HG03039 (cell line): ENCODE data around the gene NLRX1.
"Not testable (repeated sequence)": the region's sequence is repeated elsewhere in the genome, so short reads cannot be mapped to it uniquely, and the experiment has no call there.

Experiments used
- ATAC-seq: cut with Tn5 transposase; IDR thresholded peaks from one replicate; pipeline ENCODE4 v1.9.1; 2021; ENCODE audit warnings: mild to moderate bottlenecking, moderate library complexity; ENCODE audit not compliant: unreplicated experiment

Gene NLRX1, protein sequence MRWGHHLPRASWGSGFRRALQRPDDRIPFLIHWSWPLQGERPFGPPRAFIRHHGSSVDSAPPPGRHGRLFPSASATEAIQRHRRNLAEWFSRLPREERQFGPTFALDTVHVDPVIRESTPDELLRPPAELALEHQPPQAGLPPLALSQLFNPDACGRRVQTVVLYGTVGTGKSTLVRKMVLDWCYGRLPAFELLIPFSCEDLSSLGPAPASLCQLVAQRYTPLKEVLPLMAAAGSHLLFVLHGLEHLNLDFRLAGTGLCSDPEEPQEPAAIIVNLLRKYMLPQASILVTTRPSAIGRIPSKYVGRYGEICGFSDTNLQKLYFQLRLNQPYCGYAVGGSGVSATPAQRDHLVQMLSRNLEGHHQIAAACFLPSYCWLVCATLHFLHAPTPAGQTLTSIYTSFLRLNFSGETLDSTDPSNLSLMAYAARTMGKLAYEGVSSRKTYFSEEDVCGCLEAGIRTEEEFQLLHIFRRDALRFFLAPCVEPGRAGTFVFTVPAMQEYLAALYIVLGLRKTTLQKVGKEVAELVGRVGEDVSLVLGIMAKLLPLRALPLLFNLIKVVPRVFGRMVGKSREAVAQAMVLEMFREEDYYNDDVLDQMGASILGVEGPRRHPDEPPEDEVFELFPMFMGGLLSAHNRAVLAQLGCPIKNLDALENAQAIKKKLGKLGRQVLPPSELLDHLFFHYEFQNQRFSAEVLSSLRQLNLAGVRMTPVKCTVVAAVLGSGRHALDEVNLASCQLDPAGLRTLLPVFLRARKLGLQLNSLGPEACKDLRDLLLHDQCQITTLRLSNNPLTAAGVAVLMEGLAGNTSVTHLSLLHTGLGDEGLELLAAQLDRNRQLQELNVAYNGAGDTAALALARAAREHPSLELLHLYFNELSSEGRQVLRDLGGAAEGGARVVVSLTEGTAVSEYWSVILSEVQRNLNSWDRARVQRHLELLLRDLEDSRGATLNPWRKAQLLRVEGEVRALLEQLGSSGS

DNA sequence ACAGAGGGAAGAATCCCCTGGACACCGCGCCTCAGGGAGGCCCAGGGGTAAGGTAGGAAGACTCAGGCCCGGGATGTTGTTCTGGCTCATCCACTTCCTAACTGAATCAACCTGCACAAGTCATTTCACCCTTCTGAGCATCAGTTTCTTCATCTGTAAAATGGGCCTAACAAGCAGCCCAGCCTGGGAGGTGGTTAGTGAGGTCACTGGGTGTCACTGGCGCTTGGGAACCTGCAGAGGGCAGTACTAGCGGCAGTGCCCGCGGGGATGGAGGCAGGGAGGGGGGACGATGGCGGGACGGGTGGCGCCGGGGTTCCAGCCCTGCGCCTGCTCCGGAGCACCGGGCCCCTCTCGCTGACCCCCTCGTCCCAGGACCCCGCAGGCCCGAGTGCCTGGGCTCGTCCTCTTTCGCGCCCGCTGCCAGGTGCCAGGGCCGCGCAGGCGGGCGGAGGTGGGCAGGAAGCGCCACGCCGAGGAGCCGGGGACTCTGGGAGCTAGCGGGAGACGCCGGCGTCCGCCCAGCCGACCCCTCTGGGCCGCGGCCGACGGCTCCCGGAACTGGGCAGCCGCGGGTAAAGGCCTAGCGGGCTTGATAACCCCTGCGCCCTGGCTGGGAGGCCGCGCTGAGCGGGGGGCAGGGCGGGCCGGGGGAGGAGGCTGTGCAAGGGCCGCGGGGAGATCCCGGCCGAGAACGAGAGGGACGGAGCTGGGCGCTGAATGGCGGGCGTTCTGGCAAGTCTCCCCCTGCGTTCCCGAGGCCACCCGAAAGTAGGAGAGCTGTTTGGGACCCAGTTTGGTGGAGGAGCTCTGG, at the start of gene NLRX1:
TSS of gene NLRX1 (plus strand) at position 255 of the 811 bp plus-strand sequence. CDS start 2,679 bp downstream, outside the sequence.
- peak; percentile 81 for ATAC-seq

DNA sequence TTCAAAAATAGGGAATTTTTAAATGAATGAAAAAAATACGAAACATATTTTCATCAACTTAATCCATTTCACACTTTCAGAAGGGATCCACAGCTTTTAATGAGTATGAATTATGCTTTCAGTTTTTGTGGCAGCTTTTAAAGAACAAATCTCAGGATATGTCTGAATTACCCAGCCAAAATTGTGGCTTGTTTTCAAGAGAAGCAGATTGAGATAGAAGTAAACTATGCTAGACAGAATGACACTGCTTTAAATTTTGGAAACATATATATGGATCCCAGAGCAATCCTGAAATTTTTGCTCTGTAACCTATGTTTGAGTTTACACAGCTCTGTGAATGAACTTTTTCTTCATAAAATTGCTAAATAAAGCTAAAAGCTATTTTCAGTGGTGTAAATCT, 49.6 kb upstream of the NLRX1 start:
- no peak for ATAC-seq

DNA sequence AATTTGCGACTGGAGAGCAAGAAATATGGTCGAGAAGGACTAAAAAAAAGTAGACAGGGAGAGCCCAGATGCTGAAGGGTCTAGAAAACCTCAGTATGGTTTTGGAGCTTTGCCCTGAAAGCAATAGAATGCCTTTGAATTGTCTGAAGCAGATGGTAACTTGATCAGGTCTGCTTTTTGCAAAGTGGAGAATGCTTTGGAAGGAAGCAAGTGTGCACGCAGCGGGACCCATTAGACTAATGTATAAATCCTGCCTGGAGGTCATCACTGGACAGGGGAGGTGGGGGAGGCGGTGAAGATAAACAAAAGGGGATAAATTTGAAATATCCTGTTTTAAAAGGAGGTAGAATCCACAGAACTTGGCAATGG, 47.9 kb upstream of the NLRX1 start:
- no peak for ATAC-seq

DNA sequence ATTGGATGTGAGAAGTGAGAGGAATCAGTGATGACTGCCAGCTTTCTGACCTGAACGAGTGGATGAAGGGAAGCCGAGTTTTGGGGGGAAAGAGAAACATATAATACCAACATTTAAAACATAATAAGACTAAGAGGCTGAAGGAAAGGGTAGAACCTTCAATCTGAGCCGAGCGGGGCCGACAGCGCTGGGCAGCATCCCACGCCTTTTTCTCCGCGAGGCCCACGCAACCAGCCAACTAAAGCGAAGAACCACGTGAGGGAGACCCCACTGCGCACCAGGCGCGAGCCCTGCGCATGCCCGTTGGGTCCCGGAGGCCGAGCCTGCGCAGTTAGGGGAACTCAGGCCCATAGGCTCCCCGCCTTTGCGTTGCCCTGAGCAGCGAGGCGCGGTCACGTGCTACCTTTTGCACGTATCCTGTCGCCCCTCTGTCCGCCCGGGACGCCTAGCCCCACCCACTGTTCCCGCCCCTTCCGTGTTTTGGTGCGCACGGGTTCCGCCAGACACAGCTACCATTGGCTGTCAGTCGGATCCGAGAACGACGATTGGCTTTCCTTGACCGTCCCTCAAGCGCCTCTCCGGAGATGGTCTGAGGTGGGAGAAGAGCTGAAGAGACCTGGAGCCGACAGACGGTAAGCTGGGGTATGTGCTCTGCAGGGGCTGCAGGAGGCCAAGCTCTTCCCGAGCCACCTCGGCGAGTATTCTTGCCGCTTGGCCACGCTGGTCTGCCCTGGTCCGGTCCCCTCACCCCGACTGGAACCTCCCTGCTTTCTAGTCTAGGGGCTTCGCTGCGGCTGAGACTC, 47.3 kb upstream of the NLRX1 start, which contains the start of gene HINFP:
TSS of gene HINFP (plus strand) at position 573 of the 803 bp plus-strand sequence. CDS start 5,365 bp downstream, outside the sequence.
- ATAC-seq = peak; percentile 96

DNA sequence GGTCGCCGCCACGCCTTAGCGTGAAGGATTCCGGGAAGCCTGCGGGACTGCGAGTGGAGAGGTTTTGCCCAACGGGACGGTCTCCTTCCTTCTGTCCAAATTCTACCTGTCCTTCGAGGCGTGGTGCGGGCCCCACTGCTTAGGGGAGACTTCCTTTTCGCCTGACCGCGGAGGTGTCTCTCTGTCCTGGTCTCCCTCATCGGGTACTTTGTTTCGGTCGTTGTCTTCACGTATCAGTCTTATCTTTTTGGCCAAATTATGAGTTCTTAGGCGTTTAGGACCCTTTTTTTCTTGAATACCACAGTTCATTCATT, 46.8 kb upstream of the NLRX1 start:
- no peak for ATAC-seq

DNA sequence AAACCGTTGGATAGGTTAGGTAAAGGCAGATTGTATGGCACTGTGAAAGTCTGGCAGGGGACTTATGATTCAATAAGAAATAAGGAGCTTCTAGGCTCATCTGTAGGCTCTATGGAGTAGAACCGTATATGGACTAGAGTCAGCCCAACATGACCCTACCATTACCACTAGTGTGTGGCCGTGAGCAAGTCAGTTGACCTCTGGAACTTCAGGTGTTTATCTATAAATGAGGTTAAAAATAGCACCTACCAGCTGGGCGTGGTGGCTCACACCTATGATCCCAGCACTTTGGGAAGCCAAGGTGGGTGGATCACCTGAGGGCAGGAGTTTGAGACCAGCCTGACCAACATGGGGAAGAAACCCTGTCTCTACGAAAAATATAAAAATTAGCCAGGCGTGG, 42.7 kb upstream of the NLRX1 start:
- ATAC-seq = no peak

DNA sequence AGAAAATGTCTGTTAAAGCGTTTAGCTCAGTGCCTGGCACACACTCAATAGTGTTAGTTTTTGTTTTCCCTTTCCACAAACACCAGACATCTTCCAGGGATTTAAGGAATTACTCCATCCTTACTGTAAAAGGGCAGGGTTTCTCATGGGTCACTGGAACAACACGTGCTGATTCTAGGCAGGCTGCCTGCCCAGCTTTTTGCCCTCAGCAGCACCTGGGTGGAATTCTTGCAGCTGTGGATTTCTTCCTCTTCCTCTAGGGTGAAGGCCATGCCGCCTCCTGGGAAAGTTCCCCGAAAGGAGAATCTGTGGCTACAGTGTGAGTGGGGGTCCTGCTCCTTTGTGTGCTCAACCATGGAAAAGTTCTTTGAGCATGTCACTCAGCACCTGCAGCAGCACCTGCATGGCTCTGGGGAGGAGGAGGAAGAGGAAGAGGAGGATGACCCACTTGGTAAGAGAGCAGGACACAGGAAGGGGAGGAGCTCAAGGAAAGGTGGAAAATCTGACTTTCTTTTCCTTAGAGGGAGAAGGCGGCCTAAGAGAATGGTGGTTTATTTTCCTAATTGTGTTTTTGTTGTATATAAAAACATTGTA, 41.8 kb upstream of the NLRX1 start:
- no peak for ATAC-seq

DNA sequence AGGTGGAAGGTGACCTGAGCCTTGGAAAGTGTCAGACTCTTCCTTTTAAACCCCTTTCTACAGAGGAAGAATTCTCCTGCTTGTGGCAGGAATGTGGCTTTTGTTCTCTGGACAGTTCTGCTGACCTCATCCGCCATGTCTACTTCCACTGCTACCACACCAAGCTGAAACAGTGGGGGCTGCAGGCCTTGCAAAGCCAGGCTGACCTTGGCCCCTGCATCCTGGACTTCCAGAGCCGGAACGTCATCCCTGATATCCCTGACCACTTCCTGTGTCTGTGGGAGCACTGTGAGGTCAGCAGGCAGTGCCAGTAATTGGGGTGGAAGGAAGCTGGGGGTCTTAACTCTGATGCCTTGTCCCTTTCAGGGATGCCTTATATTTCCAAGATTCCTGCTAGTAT, 37.9 kb upstream of the NLRX1 start:
- no peak for ATAC-seq

DNA sequence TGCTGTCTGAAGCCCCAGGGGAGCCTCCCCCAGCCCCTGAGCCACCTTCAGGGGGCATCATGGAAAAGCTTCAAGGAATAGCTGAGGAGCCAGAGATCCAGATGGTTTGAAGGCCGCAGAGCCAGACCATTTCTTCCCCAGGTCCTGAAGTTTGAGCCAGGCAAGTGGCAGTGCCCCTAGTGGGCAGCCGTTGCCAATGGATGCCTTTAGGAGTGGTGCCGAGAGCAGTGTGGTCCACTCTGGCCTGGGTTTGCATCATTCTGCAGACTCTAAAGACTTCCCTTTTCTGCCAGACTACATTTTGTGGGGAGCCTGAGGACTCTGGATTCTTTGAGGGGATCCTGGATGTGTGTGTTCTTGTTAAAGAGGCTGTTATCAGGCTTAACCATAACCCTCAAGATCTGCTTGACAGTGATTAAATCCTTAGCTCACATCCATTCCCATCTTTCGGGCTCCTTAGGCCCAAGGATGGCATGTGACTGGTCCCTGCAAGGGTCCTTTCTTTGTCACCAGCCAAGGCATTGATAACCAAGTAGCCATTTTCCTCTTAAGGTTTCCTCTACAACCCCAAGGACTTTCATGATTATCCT, 34.0 kb upstream of the NLRX1 start:
- ATAC-seq = no peak

DNA sequence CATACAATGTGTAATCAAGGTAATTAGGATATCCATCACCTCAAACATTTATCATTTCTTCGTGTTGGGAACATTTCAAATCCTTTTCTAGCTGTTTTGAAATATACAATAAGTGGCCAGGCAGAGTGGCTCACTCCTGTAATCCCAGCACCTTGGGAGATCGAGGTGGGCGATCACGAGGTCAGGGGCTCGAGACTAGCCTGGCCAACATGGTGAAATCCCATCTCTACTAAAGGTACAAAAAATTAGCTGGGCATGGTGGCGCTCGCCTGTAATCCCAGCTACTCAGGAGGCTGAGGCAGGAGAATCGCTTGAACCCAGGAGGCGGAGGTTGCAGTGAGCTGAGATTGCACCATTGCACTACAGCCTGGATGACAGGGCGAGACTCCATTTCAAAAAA, 29.2 kb upstream of the NLRX1 start:
- not testable (repeated sequence) for ATAC-seq

DNA sequence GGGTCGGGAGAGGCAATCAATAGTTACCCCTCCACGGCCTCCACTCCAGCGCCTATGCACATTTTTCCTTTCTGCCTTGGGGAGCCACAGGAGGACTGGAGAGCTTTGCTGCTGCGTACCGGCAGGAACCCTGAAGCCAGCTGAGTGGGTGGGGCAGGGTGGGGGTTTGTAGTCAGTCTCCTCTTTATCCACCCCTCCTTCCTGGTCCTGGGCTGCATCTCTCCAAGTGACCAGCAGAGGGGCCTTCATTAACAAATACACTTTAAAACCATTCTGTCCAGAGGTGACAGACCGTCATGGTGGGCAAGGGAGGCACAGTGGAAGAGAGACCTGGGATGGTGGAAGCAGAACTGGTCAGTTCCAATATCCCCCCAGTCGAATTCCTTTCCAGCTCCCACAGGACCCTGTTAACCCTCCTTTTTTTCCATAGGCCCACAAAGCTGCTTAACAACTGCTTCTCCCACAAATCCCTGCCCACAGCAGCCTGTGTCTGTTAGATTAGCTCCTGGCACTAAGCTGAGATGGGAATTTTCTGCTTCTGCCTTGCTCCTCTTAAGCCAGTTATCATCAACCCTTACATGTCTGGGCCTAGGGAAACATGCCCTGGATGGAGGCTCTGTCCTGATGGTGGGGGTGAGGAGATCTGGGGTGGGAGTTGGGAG, 23.6 kb upstream of the NLRX1 start:
- no peak for ATAC-seq

DNA sequence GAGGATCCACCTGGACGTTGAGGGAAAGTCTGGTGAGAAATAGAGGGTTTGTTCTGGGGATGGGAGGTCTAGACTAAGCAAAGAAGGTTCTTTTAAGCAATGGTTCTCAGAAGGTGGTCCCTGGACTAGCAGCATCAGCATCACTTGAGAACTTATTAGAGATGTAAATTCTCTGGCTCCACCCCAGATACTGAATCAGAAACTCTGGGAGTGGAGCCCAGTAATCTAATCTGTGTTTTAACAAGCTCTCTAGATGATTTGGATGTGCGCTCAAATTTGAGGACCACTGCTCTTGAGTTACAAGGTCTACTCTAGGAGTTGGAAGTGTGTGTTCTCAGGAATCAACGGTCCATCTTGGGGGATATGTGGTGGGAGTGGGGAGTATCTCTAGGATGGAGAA, 23.0 kb upstream of the NLRX1 start:
- ATAC-seq = no peak

DNA sequence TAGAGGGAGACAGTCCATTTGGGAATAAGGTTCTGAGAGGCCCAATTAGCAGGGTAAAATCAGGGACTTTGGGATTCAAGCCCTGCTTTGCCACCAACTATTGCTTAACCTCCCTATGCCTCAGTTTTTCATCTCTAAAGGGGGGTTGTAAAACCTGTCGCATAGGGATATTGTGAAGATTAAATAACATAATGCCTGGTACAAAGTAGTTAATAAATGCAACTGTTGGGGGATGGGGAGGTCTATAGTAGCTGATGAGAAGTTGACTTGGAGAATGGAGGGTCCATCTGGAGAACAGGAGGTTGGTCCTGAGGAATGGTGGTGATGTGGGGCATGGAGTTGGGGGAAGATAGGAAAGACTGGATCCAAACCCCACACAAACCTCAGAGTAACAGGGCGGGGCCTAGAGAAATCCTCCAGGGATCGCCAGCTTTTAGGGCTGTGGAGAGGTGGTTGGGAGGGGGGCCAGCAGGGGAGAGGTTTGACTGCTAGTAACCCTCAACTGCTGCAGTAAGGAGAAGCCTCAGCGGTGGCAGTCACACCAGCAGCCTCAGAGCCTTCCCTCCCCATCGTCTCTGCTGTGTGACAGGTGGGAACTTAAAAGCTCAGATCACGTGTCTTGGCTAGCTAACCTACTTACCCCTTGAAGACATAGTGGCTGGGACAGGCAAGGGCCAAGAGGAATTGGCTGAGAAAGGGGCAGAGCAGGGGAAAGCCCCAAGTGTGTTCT, 20.8 kb upstream of the NLRX1 start:
- ATAC-seq = no peak

DNA sequence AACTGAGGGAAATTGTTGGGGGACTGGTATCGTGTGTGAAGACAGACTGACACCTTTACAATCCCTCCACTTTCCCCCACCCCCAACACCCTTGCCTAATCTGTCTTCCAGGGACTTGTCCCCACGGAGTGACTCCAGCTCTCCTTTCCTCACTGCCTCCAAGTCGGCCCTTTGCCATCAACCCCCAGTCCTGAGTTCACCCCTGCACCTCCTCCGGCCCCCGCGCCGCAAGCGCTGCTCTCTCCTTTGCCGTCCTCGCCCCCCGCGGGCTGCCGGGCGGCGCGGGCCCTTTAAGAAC, 19.9 kb upstream of the NLRX1 start:
- ATAC-seq = no peak

DNA sequence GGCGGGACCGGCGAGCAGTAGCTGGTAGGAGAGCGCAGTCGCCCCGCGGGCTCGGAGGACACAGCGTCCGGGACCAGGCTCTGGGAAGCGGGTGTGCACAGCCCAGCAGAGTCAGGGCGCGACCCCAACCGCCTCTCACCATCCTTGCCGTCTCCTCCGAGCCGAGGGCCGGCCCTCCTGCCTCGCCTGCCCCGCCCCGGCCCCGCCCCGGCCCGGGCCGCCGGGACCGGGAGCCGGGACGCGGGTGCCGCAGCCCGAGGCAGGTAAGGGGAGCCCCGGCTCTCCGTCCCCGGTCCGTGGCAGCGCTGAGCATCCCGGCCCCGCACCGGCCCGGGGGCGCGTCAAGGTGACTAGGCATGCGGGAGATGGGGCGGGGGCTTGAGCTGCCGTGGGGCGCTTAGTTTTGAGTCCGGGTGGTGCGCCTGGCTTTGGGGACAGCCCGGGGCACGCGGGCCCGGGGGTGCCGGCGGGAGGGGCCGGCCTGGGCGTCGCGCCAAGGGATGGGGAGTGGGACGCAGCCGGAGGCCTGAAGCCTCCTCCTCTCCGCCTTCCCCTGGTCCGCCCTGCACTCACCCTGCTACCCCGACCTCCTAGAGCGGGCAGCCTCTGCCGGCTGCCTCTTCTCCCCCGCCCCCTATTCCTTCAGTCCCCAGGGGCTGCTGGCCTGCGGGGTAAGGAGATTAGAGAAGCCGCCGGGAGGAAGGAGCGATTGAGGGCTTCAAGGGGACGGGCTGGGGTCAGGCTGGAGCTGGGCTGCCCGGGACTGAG, 19.3 kb upstream of the NLRX1 start, which contains the start of gene ABCG4:
TSS of gene ABCG4 (plus strand) at position 35 of the 768 bp plus-strand sequence. CDS start 914 bp downstream, outside the sequence.
- no peak for ATAC-seq

DNA sequence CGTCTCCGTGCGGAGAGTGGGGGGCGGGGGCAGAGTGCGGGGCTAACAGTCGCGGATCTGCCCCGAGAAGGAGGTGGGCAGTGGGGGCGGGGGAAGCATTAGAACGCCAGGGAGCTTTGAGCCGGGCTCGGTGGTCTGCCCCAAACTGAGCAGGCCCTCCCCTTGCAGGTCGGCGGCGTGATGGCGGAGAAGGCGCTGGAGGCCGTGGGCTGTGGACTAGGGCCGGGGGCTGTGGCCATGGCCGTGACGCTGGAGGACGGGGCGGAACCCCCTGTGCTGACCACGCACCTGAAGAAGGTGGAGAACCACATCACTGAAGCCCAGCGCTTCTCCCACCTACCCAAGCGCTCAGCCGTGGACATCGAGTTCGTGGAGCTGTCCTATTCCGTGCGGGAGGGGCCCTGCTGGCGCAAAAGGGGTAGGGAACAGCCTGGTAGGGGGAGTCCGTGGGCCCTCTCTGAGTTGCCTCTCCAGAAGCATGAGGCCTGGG, 18.7 kb upstream of the NLRX1 start:
- no peak for ATAC-seq

DNA sequence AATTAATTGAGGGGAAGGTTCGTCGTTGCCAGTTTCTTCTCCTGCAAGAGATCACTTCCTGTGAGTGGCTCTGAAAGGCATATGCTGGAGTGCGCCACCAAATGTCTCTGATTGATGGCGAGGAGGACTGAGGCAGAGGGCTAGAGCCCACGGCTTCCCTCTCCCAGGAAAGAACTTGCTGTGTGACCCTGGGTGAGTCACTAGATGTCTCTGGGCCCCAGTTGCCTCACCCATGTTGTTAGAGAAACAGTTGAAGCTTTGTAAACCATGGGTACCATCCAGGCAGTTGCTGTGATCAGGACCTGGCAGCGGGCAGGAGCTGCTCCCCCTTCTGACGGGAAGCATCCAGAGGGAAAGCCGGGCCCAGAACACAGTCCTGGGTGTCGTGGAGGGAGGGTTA, 16.5 kb upstream of the NLRX1 start:
- ATAC-seq = no peak
